NCI-H2029 (cell line): Measurements from ENCODE around the gene PRKCE.

Experiments
- DNase-seq: peaks from one replicate; lab custom pipeline; 2025; lab: John Stamatoyannopoulos, UW

Gene PRKCE

GRCh38 chr2:46147626-46148368, 496.3 kb downstream of the PRKCE start:
- no peak for DNase-seq

DNA sequence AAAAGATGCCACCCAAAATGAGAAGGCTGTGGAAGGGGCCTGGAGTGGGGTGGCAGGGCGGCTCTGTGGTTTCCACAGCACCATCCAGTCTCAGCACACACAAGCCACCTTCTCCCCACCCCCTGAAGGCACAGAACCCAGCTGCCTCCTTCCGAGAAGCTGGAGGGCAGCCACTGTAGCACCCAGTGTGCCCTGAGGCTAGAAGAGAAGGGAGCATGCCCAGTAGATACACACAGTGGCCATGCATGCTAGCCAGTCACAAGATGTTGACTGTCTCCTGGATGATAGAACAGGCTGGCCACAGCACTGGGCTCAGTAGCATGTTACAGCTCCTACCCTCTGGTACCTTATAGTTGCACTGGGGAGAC, 496.9 kb downstream of the PRKCE start:
- DNase-seq: no peak

DNA sequence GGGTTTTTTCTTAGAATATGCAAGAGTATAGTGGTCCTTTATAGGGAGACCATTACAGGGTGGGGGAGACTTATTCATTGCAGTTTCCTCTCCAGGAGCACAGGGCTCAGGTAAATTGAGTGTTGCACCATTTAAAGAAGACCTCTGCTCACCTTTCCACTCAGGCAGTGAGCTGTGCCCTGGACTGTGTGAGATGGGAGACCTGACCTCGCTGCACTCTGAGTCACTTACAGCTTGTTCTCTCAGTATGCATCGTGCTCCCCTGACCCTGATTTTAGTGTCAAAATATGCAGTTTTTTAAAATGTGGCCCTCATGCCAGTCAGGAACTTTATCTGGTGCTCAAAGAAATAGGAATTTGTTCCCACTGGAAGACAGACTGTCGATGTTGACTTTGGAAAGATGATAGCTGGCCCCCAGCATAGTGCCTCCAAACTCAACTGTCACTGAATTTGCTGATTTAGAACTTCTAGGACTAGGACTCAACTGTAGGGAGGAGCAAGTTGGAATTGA, 499.0 kb downstream of the PRKCE start:
- DNase-seq: no peak

DNA sequence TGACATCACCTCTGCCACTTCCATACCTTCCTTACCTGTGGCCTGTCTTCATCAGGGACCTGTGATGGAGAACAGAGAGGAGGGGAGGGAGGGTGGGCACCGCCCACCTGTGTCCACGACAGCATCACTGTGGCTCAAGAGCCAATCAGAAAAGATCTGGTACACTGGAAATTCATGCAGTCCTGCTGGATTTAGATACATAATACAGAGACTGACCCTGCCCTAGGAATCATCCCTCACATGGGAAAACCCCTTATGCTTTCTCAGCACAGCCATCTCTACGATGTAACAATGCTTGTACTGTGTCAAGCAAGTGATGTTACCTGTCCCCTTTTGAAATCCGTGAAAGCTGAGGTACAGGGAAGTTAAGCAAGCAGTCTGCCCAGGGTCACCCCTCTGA, 500.1 kb downstream of the PRKCE start:
- no peak for DNase-seq

DNA sequence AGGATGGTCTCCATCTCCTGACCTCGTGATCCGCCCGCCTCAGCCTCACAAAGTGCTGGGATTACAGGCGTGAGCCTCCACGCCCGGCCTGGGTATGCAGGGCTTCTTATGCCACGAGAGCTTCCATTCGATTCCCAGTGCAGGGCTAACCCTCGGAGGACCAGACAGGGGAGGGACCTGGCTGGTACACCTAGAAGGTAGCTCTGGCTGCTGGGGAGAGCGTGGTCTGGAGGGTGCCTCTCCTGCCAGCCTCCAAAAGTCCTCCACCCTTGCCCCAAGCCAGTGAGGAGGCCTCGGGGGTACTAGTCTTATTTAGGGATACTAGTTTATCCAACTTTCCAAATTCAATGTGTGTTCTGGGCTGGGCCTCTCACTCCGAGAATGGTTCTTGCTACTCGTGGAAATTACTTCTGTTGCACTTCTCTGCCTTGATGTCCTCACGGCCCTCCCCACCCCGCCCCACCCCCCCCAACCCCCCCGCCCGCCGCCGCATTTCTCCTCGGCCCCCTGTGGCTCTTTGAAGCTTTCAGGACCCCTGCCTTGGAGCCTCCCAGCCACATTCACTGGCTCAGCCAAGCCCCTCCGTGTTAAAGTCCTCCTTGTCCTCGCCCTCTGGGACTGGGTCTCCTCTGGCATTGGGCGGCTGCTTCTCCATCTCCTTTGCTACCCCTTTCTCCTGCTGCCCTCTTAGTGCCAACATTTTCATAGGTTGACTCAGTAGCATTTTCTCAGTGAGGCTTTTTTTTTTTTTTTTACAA, 502.7 kb downstream of the PRKCE start:
- no peak for DNase-seq

DNA sequence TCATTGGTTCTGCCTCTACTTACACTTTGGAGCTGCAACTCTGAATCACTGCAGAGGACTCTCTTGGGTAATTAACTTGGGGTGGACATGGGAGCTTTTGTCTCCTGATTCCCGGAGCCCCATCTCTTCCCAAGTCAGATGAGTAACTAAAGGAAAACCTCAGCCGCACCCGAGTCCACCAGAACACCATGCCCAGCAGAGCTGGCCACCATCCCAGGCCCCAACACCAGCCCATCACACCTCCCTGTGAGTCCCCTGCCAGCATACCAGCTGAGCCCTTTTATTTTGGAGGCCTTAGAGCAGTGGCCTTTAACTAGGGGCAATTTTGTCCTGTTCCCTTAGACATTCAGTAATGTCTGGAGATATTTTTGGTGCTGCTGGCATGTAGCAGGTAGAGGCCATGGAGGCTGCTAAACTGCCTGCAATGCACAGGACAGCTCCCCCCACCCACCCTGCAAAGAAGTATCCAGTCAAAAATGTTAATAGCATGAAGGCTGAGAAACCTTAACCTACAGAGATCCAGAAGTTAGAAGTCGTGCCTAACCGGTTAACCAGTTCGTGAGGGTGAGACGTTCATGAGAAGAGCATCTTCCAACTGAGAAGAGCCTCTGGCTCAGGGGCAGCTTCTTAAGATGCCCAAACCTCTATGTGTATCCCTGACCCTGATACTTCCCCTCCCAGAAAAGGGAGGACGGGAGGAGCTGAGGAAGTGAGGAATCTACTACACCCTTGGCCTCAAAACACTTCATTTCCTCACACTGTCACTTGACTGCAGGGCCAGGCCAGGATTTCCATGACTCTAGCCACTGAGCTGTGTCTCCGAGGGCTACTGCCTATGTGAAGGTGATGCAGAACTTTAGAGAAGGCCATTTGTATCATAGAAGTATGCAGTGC, 505.8 kb downstream of the PRKCE start:
- DNase-seq: no peak

GRCh38 chr2:46157966-46158310, 506.5 kb downstream of the PRKCE start:
- no peak for DNase-seq

GRCh38 chr2:46158661-46159060, 507.2 kb downstream of the PRKCE start:
- DNase-seq: no peak

DNA sequence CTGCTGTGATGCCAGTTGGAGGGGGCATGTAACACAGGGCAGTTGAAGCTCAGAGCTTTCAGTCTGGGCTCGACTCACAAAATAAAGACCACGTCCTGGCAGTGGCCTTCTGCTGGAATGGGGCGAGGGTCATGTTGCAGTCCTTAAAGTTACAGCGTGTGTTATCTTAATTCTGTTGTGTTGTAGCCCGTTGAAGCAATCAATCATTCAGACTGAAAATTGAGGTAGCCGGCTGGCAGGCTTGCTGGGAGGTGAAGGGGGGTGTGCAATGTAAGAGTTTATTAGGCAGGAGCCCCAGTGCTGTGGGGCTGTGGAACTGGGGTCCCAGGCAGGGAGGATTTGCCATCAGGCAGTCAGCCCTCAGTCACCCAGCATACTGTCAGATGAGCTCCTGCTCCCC, 508.9 kb downstream of the PRKCE start:
- DNase-seq: no peak

GRCh38 chr2:46161315-46161714, 509.8 kb downstream of the PRKCE start:
- DNase-seq: no peak

DNA sequence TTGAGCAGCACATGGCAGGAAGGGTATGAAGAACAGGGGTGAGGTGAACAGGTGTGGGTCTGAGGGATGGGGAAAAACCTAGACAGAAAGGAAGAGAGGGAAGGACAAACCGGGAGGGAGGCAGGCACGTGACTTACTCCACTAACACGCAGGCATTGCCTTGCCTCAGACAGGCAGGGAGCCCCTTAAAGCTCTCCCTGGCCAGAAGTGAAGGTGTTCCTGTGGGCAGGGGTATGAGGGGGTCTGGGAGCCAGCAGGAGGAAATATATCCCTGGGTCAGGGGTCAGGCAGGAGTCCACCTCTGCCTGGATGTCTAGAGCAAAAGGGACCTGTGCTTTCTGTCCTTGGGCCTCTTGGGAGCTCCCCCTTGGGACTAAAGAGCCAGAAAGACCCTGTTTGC, 510.4 kb downstream of the PRKCE start:
- DNase-seq: no peak

GRCh38 chr2:46162329-46163097, 511.0 kb downstream of the PRKCE start:
- no peak for DNase-seq

- no peak for DNase-seq
Measured at GRCh38 chr2:46163098-46163430, 511.6 kb downstream of the PRKCE start.

GRCh38 chr2:46163804-46164528, 512.5 kb downstream of the PRKCE start:
- DNase-seq: no peak

- DNase-seq: no peak
Measured at GRCh38 chr2:46164529-46165301, 513.2 kb downstream of the PRKCE start.

DNA sequence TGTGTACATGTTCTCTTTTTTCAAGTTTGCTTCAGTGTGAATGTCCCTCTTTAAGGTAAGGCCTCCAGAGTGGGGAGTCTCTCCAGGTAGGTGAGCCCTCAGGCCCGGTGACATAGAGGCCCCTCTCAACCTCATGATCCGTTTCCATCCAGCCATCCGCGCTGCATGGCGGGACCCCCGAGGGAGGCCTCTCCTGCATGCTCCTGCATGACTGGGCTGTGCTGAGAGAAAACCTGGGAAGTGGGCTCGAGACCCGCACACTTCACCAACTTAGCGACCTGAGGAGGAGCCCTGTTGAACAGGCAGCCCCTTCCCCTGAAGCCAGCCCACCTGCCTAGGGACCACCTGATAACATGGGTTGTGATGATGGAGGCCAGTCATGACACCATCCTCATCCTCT, 514.4 kb downstream of the PRKCE start:
- DNase-seq: no peak

- no peak for DNase-seq
Measured at GRCh38 chr2:46167406-46167805, 515.9 kb downstream of the PRKCE start.

- DNase-seq: no peak
Measured at GRCh38 chr2:46167924-46168323, 516.4 kb downstream of the PRKCE start.

DNA sequence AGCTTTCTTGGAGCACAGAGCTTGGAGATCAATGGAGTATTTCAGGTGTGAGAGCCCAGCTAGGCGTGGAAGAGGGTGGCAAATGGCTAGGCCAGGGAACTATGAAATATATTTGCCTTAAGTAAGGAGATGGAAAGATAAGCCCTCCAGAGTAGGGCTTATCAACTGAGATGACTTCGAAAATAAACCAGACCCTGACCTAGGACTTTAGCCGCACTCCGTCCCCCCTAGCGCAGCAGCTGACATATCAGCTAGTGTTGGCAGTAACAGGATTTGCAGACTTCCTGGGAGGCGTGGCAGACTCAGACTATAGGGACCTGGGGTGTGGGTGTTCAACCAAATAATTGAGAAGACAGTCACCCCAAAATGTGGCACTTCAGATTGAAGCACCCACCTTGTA, 518.0 kb downstream of the PRKCE start:
- DNase-seq: no peak

GRCh38 chr2:46170026-46170425, 518.6 kb downstream of the PRKCE start:
- DNase-seq: no peak
